ENCODE results near the gene TRAF3. TPM values are rescaled to one million over a fixed set of nuclear protein-coding genes. Genes with fewer than 3 reads are reported as not detected.

Gene TRAF3
- total RNA-seq, 1 experiment from 2014 or later, result 11.2 TPM

- TF ChIP-seq ATF1 (CRISPR knock-in tag; IDR thresholded peaks at IDR 0.05) (no peak), GABPB1 (CRISPR knock-in tag; IDR thresholded peaks at IDR 0.05) (no peak), ZBTB43 (CRISPR knock-in tag; IDR thresholded peaks at IDR 0.05) (no peak), FOXK1 (CRISPR knock-in tag; IDR thresholded peaks at IDR 0.05) (no peak), ATF3 (CRISPR knock-in tag; conservative IDR thresholded peaks at IDR 0.05) (no peak)
Observed at GRCh38 chr14:102809870-102810269, 32.6 kb downstream of the TRAF3 start (continued).

- ChIA-PET POLR2A (interaction anchor here (1.3 kb wide), 1 partner anchor 21 kb away, joined by 5 read pairs; no protein-coding TSS in a partner anchor), CTCF (no interaction called here)
- Mint-ChIP-seq H3K4me3 (no peak overlapping the region), H3K9me3 (no peaks in the 10 kb centered on the region), H3K36me3 (no peaks in the 10 kb centered on the region), H3K4me1 (peaks cover 16% of the 10 kb centered on the region), H3K27me3 (ENCODE audit: low read depth) (no peaks in the 10 kb centered on the region), H3K27ac (no peak overlapping the region; the same call in 1 of the 2 replicates)
- DNase-seq (ENCODE audit: low spot score) (no peak), ATAC-seq (no peak)
- TF ChIP-seq CBFB (CRISPR knock-in tag; IDR thresholded peaks at IDR 0.05; ENCODE audit: low read depth), result no peak
- TF ChIP-seq PREB (CRISPR knock-in tag; IDR thresholded peaks at IDR 0.05; ENCODE audit: borderline replicate concordance), result no peak
- no peak for TF ChIP-seq USF1 (CRISPR knock-in tag; IDR thresholded peaks at IDR 0.05)
- TF ChIP-seq TEAD1 (CRISPR knock-in tag; IDR thresholded peaks at IDR 0.05), result no peak
- TF ChIP-seq ATF6 (CRISPR knock-in tag; IDR thresholded peaks at IDR 0.05), result no peak
Observed at GRCh38 chr14:102810523-102810922, 33.3 kb downstream of the TRAF3 start.

GRCh38 chr14:102811254-102811963, 34.2 kb downstream of the TRAF3 start:
- H3K4me3 Mint-ChIP-seq, result no peak overlapping the region

More at GRCh38 chr14:102811254-102811963, 34.2 kb downstream of the TRAF3 start:
- DNase-seq (ENCODE audit: low spot score) (no peak), ATAC-seq (no peak)
- POLR2A ChIA-PET, result interaction anchor here (1.3 kb wide), 1 partner anchor 20 kb away, joined by 5 read pairs; no protein-coding TSS in a partner anchor
- no peak for TF ChIP-seq EMX1 (CRISPR knock-in tag; IDR thresholded peaks at IDR 0.05)
- TF ChIP-seq ZNF423 (CRISPR knock-in tag; IDR thresholded peaks at IDR 0.05), result no peak
- TF ChIP-seq HMGXB4 (CRISPR knock-in tag; IDR thresholded peaks at IDR 0.05), result no peak
- no peak for TF ChIP-seq E2F4 (CRISPR knock-in tag; IDR thresholded peaks at IDR 0.05; ENCODE audit: borderline replicate concordance, low read depth)
- no peak for TF ChIP-seq MLX (CRISPR knock-in tag; IDR thresholded peaks at IDR 0.05)
- no peak for TF ChIP-seq PREB (CRISPR knock-in tag; IDR thresholded peaks at IDR 0.05; ENCODE audit: borderline replicate concordance)
- TF ChIP-seq ETV6 (CRISPR knock-in tag; IDR thresholded peaks at IDR 0.05), result no peak
- no peak for TF ChIP-seq NR1H2 (CRISPR knock-in tag; IDR thresholded peaks at IDR 0.05)
- TF ChIP-seq ZNF121 (CRISPR knock-in tag; IDR thresholded peaks at IDR 0.05), result no peak
- TF ChIP-seq NFYB (CRISPR knock-in tag; conservative IDR thresholded peaks at IDR 0.05; ENCODE audit: low read depth), result no peak
- TF ChIP-seq RORB (CRISPR knock-in tag; IDR thresholded peaks at IDR 0.05), result no peak
- TF ChIP-seq RELA (CRISPR knock-in tag; IDR thresholded peaks at IDR 0.05; ENCODE audit: borderline replicate concordance), result no peak
- no peak for TF ChIP-seq FOXJ3 (CRISPR knock-in tag; IDR thresholded peaks at IDR 0.05; ENCODE audit: borderline replicate concordance)
- no peak for TF ChIP-seq PRRX2 (CRISPR knock-in tag; IDR thresholded peaks at IDR 0.05)
- Mint-ChIP-seq H3K27ac (no peak overlapping the region), H3K4me1 (peaks cover 10% of the 10 kb centered on the region), H3K36me3 (no peaks in the 10 kb centered on the region), H3K27me3 (ENCODE audit: low read depth) (no peaks in the 10 kb centered on the region), H3K9me3 (no peaks in the 10 kb centered on the region)
- CTCF ChIA-PET, result interaction anchor here (0.6 to 1.2 kb wide), 4 partner anchors 34 to 764 kb away, joined by 3 to 7 read pairs (median 4); no protein-coding TSS in a partner anchor

All from WTC11 (cell line).